Uterus (tissue), 2 donors: ENCODE data around the gene IGFN1.

Source experiments
- POLR2A ChIP-seq, 2 donors: fragments of 450-650 bp; IDR thresholded peaks; one replicate each; pipeline ENCODE4 v1.6.1; 2016; ENCODE audit warnings: antibody characterized with exemption in 2 of 2, mild to moderate bottlenecking in 1 of 2, moderate library complexity in 1 of 2
- TF ChIP-seq, protein P1 (sequence below), 4 experiments: fragments of 200-600 bp in 2 of 4; fragments of 450-650 bp in 2 of 4; sonication (generic) in 2 of 4; IDR thresholded peaks; one replicate each; pipeline ENCODE4 v1.5.1; 2016 to 2019; ENCODE audit warnings: antibody characterized with exemption in 4 of 4, mild to moderate bottlenecking in 2 of 4, moderate library complexity in 1 of 4

DNA sequence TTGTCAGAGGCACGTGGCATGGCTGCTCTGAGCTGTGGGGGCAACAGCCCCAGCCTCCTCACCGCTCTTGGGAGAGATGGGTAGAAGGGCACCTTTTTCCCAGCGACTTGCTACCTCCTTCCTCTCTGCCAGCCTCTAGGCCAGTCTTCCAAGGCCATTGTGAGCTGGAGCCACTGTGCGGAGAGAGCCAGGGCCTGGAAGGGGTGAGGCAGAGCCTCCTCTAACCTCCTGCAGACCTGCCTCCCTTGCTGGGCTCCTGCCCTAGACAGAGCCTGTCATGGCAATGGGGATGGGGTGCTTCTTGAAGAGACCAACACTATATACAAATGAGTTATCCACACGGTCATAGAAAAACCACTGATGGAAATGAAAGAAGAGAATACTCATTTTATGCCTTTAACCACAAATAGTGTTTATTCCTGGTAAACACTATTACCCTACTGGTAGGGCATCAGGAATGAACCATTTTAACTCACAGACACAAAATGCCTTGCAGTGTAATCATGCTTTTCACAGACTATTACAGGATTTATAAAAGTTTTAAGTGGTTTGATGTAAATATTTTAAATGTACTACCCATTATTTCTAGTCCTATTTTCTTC lies 5.0 kb upstream of the IGFN1 start:
- TF ChIP-seq, protein P1, sequence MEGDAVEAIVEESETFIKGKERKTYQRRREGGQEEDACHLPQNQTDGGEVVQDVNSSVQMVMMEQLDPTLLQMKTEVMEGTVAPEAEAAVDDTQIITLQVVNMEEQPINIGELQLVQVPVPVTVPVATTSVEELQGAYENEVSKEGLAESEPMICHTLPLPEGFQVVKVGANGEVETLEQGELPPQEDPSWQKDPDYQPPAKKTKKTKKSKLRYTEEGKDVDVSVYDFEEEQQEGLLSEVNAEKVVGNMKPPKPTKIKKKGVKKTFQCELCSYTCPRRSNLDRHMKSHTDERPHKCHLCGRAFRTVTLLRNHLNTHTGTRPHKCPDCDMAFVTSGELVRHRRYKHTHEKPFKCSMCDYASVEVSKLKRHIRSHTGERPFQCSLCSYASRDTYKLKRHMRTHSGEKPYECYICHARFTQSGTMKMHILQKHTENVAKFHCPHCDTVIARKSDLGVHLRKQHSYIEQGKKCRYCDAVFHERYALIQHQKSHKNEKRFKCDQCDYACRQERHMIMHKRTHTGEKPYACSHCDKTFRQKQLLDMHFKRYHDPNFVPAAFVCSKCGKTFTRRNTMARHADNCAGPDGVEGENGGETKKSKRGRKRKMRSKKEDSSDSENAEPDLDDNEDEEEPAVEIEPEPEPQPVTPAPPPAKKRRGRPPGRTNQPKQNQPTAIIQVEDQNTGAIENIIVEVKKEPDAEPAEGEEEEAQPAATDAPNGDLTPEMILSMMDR (IDR thresholded peaks at IDR 0.05): no peak
- TF ChIP-seq POLR2A (IDR thresholded peaks at IDR 0.05): no peak
